GM21381 (cell line): ENCODE data around the gene PRKN.

Source experiments
- ATAC-seq: cut with Tn5 transposase; IDR thresholded peaks from one replicate; pipeline ENCODE4 v1.9.1; 2021; ENCODE audit warnings: mild to moderate bottlenecking, moderate library complexity; ENCODE audit not compliant: unreplicated experiment

The PRKN gene

DNA sequence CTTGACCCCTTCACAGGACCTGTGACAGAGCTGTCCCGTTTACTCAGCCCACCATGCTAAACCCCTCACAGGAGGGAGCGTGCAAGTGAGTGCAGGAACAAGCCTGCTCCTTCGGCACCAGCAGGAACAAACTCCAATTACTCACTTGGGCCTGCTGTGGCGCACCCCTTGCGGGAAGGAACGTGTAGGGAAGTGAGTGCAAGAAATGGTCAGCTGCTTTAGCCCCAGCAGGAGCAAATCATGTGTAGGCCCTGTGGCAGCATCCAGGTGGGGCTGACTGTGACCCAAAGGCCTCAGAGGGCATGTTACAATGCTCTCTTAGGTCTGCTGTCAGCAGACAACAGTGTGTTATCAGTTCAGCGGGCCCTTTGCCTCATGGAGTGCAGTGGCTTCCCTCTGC, 574.4 kb downstream of the PRKN start:
- no peak for ATAC-seq

DNA sequence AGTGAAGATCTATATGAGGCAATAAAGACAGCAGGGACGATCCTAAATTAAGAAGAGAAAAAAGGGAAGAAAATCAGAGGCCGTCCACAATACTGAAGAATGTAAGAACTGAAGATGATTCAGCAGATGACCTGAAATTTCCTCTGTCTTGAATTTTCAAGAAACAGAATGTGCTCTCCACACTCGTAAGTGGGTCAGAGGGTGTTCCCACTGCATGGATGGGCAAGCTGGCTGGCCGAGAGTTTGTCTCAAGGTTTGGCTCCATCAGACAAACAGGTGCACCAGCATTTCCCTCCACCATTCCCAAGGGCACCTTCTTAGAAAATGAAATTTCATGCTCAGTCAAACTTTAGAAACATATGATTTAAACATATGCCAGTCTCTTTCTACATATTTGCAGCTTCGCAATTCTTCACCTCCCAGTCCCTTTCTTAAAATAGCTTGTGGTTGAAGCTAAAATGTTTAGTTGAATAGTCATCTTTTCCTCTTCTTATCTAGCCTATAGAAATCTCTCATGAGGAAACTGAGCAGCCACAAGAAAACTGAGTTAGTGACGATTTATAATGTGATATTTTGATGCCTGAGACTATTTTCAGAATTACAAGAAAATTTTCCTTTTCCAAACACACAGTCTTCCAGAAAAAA, 576.4 kb downstream of the PRKN start:
- ATAC-seq: no peak

DNA sequence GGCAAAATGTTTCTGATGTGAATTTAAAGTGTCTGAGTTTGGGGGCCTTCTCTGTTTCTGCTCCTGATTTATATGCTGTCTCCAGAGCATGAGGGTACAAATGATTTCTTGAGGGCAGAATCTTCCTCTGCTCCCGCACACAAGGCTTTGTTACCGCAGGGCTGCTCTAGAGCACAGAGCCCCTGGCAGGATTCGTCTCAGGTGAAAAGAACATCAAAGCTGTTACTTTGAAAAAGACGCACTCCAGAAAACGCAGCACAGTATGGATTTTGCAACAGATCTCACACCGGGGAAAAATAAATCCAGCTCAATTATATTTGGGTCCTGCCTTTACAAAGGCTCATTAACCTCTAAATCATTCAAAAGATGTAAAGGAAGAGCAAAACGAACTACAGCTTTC, 577.3 kb downstream of the PRKN start:
- ATAC-seq: no peak

DNA sequence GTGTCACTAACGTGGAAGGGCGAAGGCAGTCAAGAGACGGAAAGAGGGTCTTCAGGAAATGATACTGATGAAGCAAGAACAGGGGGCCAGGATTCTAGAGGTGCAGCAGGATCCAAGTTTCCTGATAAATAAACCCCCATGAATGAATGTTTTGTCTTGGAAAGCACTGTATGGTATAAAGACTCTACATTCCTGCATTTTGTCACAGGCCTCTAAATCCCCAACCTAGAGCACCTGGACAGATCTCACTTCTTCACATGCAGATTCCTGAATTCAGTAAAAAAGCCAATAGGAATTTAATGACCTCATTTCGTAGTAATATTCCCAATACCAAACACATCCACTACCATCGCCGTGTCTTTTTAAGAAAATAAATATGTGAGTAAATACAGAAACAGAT, 577.8 kb downstream of the PRKN start:
- ATAC-seq: no peak

DNA sequence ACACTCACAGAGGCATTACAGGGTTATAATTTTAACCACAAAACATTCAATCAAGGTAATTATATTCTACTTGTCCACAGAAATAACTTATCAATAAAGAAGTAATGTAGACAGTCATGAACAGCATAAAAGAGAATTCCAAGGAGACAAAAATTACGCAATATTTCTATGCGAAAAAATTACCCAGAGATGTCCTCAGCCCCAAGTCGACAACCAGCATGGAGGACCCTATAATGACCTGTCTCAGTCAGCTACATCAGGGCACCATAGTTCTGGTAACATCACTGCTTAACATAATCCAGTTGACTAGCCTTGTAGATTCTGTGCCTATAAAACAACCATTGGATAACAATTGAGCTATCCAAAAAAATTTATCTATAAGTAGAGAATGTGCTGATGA, 579.8 kb downstream of the PRKN start:
- no peak for ATAC-seq

DNA sequence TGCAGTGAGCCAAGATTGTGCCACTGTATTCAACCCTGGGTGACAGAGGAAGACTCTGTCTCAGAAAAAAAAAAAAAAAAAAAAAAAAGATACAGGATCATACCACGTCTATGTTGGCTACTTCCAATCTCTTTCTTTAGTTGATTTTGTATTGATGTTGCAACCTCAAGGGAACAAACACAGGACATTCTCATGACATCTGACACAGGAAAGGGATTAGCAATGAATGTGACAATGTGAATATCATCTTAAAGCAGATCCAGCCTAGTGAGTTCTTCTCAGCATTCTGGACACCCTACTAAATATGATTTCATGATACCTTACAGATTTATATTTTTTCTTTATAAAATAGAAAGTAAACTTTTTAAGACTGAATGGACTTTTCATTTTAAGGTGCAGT, 580.3 kb downstream of the PRKN start:
- no peak for ATAC-seq

DNA sequence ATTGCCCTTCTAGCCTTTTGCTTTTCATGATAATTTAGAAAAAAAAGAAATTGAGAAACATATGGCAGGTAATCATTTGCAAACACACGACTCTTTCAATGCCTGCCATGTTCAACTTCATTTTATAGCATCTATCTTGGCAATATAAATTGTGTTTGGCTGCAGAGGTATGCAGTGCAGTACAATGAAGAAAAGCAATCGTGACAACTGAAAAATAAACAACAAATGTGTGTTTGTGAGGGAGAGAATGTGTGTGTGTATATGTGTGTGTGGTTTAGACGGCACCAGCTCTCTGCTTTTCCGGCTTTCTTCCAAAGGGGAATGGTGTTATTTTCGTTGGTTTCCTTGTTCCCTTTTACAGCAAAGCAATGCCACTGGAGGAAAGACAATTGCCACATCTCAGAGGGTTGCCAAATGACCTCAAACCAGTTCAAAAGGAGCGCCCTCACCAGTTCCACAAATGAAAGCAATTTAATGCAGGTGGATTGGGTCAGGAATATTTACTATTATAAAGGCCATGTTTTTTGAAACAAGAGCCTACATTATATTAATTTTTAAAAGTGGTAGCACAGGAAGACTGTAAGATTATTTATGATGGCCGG, 587.2 kb downstream of the PRKN start:
- ATAC-seq: no peak

DNA sequence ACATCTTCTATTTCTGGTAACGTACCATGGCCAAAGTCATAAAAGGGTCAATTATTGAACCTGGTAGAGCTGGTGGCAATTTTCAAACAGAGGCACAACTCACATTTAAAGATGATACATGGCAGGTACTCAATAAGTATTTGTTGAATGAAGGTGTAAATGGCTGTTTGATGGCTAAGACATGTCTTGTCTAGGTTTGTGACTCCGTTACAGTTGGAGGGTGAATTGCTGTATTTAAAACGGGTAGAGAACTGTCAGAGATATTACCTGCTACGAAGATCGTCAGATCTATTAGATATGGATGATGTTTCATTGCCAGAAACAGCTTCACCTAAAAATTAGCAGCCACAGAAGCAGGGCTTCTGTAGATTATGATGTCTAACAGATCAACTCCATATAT, 601.9 kb downstream of the PRKN start:
- no peak for ATAC-seq

DNA sequence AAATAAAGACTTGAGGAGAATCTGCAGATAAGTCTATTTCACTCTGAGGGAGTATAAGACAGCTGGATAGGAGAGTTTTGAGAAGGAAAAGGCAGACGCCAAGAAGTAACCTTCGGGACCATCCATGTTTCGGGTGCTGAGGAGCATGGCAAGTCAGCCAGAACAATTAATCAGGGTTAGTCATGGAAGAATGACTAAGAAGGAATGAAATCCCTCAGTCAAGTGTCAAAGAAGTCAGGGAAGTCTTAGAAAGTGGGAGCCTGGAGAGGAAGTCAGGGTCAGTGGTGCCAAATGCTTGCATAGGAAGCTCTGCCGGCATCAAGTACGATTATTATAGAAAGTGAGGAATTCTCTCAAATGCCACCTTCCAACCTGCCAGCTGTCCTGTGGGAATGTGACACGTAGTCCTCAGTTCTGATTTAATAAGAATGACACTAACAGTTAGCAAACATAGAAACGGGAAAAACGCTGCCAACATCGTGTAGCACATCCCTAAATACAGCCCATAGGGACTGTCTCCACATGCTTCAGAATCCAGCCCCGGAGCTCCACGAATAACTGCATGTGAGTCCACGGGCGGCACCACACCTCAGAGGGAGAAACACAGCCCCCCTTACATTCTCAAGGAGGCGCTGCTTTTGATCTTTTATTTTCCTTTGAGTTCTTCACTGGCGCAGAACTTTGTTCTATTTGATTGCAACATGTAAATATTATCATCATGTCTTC, 602.7 kb downstream of the PRKN start:
- no peak for ATAC-seq

DNA sequence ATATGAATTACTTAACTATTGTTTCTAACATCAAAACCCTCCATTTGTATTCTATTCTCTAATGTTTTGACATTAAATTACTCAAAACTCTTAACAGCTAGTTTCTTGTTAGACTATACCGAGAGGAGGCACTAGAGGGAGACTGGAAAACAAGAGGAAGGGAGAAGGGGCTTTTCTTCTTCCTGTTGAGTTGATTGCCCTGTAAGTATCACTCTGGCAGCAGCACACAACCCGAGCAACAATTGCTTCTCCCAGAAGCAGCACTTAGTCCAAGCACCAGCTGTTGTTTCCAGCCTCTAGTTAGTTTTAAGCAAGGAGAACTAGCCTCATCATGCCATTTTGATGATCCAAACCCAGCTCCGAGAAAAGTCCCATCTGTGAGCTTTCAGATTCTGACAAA, 603.8 kb downstream of the PRKN start:
- no peak for ATAC-seq

DNA sequence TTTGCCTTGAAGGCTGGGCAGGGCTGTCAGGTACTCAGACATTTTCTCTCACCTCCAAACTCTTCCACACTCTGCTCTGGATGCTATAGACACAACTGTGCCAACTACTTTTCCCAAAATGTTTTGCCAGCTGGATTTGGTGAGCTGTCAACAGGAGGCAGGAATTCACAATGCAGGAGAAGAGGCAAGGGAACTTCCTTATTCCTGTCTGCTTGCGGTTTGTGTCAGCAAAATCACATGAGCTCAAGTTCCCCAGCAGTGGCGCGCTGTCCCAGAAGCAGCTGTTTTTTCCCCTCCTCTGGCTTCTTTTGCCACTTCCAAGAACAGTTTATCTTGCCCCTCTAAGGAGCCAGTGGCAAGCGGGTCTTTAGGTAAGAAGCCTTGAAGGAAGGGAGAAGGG, 608.2 kb downstream of the PRKN start:
- ATAC-seq: no peak

DNA sequence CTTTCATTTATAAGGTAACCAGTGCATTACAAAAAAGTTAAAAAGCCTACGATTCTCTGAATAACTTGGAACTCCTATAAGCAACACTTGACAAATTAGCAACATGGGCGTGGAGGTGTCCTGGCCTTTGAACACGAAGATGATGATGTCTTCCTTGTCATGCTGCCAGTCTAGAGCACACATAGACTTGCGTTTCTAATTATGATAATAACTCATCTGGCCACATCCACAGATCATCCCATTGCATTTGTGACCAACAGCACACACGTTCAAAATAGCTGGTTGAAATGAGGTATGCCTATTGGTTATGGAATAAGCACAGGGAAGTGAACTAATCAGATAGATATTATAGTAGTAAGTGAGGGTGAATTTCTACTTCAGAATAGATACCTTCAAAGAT, 608.9 kb downstream of the PRKN start:
- no peak for ATAC-seq

DNA sequence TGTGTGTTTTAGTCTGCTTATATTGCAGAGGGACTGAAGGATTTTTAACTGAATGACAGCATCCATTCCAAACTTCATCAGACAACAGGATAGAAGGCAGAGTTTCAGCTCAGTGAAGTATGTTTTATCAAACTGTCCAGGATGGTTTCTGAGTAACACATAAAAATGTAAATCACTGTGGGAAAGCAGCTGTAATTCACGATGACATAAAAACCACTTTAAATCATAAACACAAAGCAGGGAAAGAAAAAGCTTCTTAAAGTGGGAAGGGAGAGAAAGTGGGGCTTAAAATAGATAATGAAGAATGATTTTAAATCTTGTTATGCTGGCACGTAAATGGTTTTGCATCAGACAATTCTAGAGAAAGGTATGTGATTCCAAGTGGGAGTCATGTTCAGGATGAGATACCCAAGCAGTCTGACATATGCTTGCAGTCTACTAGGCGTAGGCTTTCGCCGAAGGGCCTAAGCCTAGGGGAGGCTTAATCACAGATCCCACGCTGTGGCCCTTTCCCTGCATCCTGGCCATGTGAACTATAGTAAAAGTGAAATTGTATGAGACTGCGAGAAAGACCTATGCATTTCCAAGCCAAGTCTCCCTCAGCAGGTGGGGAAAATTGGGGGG, 610.6 kb downstream of the PRKN start:
- no peak for ATAC-seq

DNA sequence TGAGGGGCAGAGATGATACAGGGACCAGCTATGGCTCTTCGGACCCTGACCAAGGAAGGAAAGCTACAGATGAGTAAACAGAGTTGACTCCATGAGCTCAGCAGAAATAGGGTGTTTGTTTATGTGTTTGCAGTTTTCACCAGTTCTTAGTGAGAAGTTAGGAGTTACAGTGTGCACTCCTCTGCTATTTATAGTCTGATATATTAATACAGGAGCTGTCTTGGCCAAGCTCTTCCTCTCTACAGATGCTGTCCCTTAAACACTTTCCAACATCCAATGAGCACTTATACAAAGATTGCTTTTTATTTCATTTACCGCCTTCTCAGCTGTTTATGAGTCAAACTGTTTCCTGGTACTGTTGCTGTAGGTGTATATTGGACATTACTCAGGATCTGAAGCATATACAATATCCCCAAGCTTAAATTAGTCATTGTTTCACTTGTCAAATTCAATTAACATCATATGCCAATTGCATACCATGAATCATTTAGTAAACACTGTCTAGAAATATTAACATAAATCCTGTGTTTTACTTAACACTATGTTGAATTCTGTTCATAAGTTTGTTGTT, 618.0 kb downstream of the PRKN start:
- ATAC-seq: no peak

DNA sequence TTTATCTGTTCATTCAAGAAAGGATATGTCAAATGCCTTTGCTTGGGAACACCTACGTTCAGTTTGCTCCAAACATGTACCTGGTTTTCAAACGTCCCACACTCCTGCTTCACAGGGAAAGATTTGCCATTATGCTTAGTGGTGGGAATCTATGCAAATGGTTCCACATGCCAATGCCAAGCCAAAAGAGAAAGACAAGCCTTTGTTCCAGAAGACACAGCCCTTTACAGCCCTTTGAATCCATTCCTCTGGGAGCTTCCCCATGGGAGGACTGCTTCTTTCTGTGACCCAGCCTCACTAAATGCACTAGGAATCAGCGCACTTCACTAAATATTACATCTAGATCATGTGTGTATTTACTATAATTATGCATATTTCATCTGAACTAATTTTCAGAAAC, 619.5 kb downstream of the PRKN start:
- ATAC-seq: no peak

DNA sequence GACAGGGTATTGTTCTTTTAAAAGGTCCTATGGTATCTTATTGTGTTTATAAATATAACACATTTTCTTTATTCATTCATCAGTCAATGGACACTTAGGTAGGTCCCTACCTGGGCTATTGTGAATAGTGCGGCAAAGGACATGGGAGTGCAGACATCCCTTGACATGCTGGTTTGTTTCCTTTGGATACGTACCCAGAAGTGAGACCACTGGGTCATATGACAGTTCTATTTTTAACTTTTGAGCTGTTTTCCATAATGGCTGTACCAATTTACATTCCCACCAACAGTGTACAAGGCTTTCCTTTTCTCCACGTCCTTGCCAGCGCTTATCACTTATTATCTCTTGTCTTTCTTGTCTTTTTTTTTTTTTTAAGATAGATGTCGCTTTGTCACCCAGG, 627.5 kb downstream of the PRKN start:
- ATAC-seq: no peak

DNA sequence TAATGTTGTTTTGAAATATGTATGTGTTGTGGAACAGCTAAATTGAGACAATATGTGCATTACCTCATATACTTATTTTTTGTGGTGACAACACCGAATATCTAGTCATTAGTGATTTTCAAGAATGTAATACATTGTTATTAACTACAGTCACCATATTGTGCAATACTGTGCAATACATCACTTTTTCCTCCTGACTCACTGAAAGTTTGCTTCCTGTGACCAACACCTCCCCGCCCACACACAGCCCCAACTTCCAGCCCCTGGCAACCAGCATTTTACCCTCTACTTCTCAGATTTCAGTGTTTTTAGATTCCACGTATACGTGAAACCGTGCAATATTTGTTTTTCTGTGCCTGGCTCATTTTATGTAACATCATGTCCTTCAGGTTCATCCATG, 627.9 kb downstream of the PRKN start:
- ATAC-seq: no peak

DNA sequence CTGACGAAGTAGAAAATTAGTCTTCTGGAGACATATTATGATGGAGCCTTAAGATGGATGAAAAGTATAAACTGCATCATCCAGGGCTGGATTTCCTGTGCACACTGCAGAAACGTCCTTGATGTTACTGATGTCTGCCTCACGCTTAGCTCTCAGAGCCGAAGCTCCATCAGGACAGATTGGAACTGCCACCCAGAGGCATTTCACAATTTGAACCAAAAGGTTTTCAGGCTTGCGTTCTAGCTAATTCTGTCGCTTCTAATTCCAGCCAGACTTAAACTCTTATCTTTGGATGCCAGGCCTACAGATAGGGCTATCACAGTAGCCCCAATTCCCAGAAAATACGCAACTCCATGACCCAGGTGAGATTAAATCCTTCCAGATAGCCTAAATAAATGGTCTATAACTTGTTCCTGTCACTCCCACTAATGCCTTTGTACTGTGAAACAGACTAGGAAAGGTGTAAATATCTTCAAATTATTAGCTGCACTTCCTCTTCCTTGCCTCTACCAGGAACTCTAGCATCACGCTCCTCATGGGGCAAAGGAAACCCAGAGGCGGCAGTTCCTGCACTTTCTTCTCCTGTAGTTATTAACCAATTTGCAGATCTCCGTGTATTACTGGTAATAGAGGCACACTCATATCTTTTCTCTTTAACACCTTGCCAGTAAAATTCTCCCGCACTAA, 634.6 kb downstream of the PRKN start:
- no peak for ATAC-seq

DNA sequence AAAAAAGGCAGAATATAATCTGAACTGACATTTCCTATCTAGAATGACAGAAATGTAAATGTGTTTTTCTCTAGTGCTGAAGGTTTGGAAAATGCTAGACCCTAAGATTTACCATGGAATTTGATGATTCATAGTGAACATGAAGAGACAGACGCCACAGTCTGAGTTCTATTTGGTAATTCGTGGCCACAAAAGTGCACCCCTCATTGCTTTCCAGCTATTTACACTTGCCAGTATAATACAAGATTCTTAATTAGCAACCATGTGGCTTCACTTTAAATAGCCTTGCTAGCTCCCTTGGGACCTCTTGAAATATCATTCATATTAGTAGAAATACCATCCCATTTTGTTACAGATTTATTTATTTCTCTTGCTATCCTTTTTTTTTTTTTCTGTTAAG, 636.8 kb downstream of the PRKN start:
- no peak for ATAC-seq

DNA sequence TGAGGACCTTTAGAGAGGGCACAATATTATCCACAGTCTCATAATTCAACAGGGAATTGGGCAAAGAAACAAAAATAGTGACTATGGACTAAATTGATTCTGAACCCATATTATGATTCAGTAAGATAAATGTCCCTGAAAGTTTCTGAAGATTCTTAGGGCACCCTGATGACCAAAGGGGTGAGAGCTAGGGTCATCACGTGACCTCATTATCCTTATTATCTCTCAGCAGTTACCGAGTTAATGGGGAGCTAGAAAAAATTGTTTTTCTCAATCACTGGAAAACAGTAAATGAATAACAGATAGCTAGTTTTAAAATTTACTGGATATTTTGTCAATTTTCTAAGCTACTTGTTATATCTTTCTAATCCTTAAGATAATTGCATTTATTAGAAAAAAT, 639.5 kb downstream of the PRKN start:
- ATAC-seq: no peak

DNA sequence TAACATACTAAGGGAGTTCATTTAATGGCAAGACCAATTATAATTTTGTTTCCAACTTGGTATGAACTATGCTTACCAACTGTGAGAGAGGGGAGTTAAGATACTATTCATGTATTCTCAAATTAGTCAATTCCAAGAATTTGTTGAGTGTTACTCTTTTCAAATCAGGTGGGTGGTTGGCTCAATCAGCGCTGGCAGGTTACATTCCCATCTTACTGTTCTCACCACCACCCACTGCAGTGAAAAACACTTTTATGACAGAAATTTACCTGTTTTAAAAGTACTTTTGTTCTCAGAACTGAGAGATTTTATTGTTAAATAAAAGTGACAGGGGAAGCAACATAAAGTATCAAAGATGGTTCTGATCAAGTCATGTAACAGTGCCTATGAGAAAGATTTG, 642.0 kb downstream of the PRKN start:
- ATAC-seq: no peak
